ENCODE results near the gene LPO. TPM values are rescaled to one million over a fixed set of nuclear protein-coding genes. Genes with fewer than 3 reads are reported as not detected.

Gene LPO
- total and polyA plus RNA-seq, 2 donors (not counting 3 experiments of a cell fraction or from before 2014, with no cell fraction given), result not detected

GRCh38 chr17:58308985-58309917 is 70.9 kb downstream of the LPO start:
- POLR2A ChIA-PET, result no interaction called here
- intact Hi-C loops (cut with micrococcal nuclease) (loop anchor here (1.0 kb wide), 1 partner anchor 138 kb away; no protein-coding TSS in a partner anchor), dilution Hi-C loops (cut with MboI; ENCODE audit: extremely low pct_ligation_motif_present, low sequenced_read_pairs) (no loop called here)
- Histone ChIP-seq H3K27me3 (ENCODE audit: control insufficient read depth in 2 of 2, insufficient read depth in 2 of 2, low read length in 2 of 2) (no peaks in the 10 kb centered on the region), H4K20me1 (replicated peaks; ENCODE audit: control insufficient read depth, extremely low read depth, insufficient read depth, low read length) (no peaks in the 10 kb centered on the region), H3K27ac (ENCODE audit: insufficient read depth, low read depth, low read length) (no peak overlapping the region), H2AFZ (ENCODE audit: low read depth, low read length) (no peak overlapping the region), H3K79me2 (ENCODE audit: control insufficient read depth, insufficient read depth, low read length) (no peaks in the 10 kb centered on the region), H3K4me3 (replicated peaks in 1 of 3; ENCODE audit: insufficient read depth in 1 of 3, low read depth in 1 of 3, low read length in 3 of 3) (no peak overlapping the region), H3K4me1 (ENCODE audit: control insufficient read depth, extremely low read depth, insufficient read depth, low read length) (no peaks in the 10 kb centered on the region), H3K36me3 (ENCODE audit: control insufficient read depth in 2 of 2, extremely low read depth in 1 of 2, insufficient read depth in 2 of 2, low read length in 2 of 2) (no peaks in the 10 kb centered on the region), H3K9me3 (replicated peaks; ENCODE audit: control insufficient read depth, insufficient read depth, low read length) (no peaks in the 10 kb centered on the region), H3K4me2 (ENCODE audit: insufficient read depth, low read length) (no peak overlapping the region), H3K9ac (replicated peaks; ENCODE audit: extremely low read depth, insufficient read depth, low read length) (no peak overlapping the region), H3K9me1 (replicated peaks; ENCODE audit: control insufficient read depth, extremely low read depth, insufficient read depth, low read length) (no peaks in the 10 kb centered on the region)
- CTCF ChIA-PET, result interaction anchor here (1.2 to 2.8 kb wide), 5 partner anchors 9 to 139 kb away, joined by 3 to 26 read pairs (median 6); partner anchors contain the start of genes RNF43 and TSPOAP1
- BruUV-seq (replicated peaks), result no TSS peak
- DNase-seq (ENCODE audit: low read depth, low spot score) (no peak), FAIRE-seq (no peak)
- no peak for TF ChIP-seq MYC (IDR thresholded peaks at IDR 0.05; ENCODE audit: low read depth, low read length)
- TF ChIP-seq GATA2 (IDR thresholded peaks at IDR 0.05; ENCODE audit: insufficient read depth, insufficient read length, low read depth, low read length), result no peak
- TF ChIP-seq MAX (IDR thresholded peaks at IDR 0.05; ENCODE audit: insufficient read depth, insufficient read length), result no peak
- no peak for TF ChIP-seq CTCF (IDR thresholded peaks at IDR 0.05; ENCODE audit: extremely low read depth in 1 of 2, insufficient read depth in 1 of 2, low read depth in 1 of 2, low read length in 2 of 2)
- TF ChIP-seq POLR2AphosphoS5 (IDR thresholded peaks at IDR 0.05; ENCODE audit: insufficient read depth, low read depth, low read length), result no peak
- no peak for TF ChIP-seq EZH2 (IDR thresholded peaks at IDR 0.05; ENCODE audit: borderline replicate concordance, low read depth, low read length, severe bottlenecking)
- no peak for TF ChIP-seq POLR2A (IDR thresholded peaks at IDR 0.05; ENCODE audit: low read depth, low read length)
- TF ChIP-seq FOS (IDR thresholded peaks at IDR 0.05; ENCODE audit: borderline replicate concordance, insufficient read depth, low read length), result no peak
- no peak for TF ChIP-seq JUN (IDR thresholded peaks at IDR 0.05; ENCODE audit: borderline replicate concordance, insufficient read depth, insufficient read length, low read depth)

Measured in endothelial cell of umbilical vein (primary cell).